ENCODE measurements around the gene BICC1. TPM values are rescaled to one million over a fixed set of nuclear protein-coding genes. Genes with fewer than 3 reads are reported as not detected.

The BICC1 gene
- polyA plus RNA-seq, 3 donors, result 0.02 to 0.24 (median 0.14) TPM

- no peaks in the 10 kb centered on the region for H3K4me1 ChIP-seq (ENCODE audit: control insufficient read depth in 1 of 2, insufficient read depth in 2 of 2, low read length in 2 of 2)
- no peak for TF ChIP-seq CTCF (IDR thresholded peaks at IDR 0.05)
- no peak overlapping the region for H3K4me2 ChIP-seq (replicated peaks; ENCODE audit: extremely low read depth, low read length, poor library complexity, severe bottlenecking)
- H3K79me2 ChIP-seq (ENCODE audit: insufficient read depth, low read length), result no peaks in the 10 kb centered on the region
- H3K27ac ChIP-seq (ENCODE audit: low read depth in 1 of 2, low read length in 2 of 2), result no peak overlapping the region
- peaks cover 0 to 1% (median 0%) of the 10 kb centered on the region in 7 donors for H3K9me3 Mint-ChIP-seq
- intact Hi-C loops (cut with micrococcal nuclease), result no loop called here
- WGBS (ENCODE audit: insufficient coverage), result 83% methylated on average over 2 of the region's 4 CpGs
- no peak overlapping the region for H3K27ac Mint-ChIP-seq
- no peak overlapping the region for H3K4me3 Mint-ChIP-seq
- H3K9me3 ChIP-seq (replicated peaks in 1 of 2; ENCODE audit: control insufficient read depth in 1 of 2, insufficient read depth in 1 of 2, low read length in 2 of 2), result no peaks in the 10 kb centered on the region
- H3K4me1 Mint-ChIP-seq, result peaks cover 8% of the 10 kb centered on the region
- H3K27me3 ChIP-seq (ENCODE audit: control insufficient read depth in 2 of 2, insufficient read depth in 2 of 2, low read length in 2 of 2), result no peaks in the 10 kb centered on the region
- H3K36me3 ChIP-seq (replicated peaks in 1 of 2; ENCODE audit: control insufficient read depth in 1 of 2, insufficient read depth in 2 of 2, low read length in 2 of 2), result no peaks in the 10 kb centered on the region
- H3K27me3 Mint-ChIP-seq (ENCODE audit: low read depth in 3 of 3), result peaks cover 0 to 2% (median 1%) of the 10 kb centered on the region in 3 donors
- no peak overlapping the region for H3K4me3 ChIP-seq (replicated peaks in 1 of 3; ENCODE audit: low read depth in 2 of 3, low read length in 3 of 3)
- no peaks in the 10 kb centered on the region for H4K20me1 ChIP-seq (ENCODE audit: insufficient read depth, low read length)
- no peak overlapping the region for H3K9ac ChIP-seq (ENCODE audit: insufficient read depth, low read length, poor library complexity, severe bottlenecking)
- no peaks in the 10 kb centered on the region for H3K36me3 Mint-ChIP-seq
- no peak for DNase-seq
- H2AFZ ChIP-seq (ENCODE audit: insufficient read depth, low read depth, low read length, poor library complexity, severe bottlenecking), result no peak overlapping the region
Observed at GRCh38 chr10:58754469-58755339, 242.0 kb downstream of the BICC1 start.

- H3K27me3 ChIP-seq (ENCODE audit: control insufficient read depth in 2 of 2, insufficient read depth in 2 of 2, low read length in 2 of 2), result no peaks in the 10 kb centered on the region
- H2AFZ ChIP-seq (ENCODE audit: insufficient read depth, low read depth, low read length, poor library complexity, severe bottlenecking), result no peak overlapping the region
- H3K27me3 Mint-ChIP-seq (ENCODE audit: low read depth in 3 of 3), result peaks cover 0 to 3% (median 1%) of the 10 kb centered on the region in 3 donors
- no peak for TF ChIP-seq CTCF (IDR thresholded peaks at IDR 0.05)
- peaks cover 0 to 1% (median 0%) of the 10 kb centered on the region in 7 donors for H3K9me3 Mint-ChIP-seq
- peaks cover 8% of the 10 kb centered on the region for H3K4me1 Mint-ChIP-seq
- no peak for DNase-seq
- H3K4me1 ChIP-seq (ENCODE audit: control insufficient read depth in 1 of 2, insufficient read depth in 2 of 2, low read length in 2 of 2), result no peaks in the 10 kb centered on the region
- H3K27ac ChIP-seq (ENCODE audit: low read depth in 1 of 2, low read length in 2 of 2), result no peak overlapping the region
- no peaks in the 10 kb centered on the region for H4K20me1 ChIP-seq (ENCODE audit: insufficient read depth, low read length)
- no peaks in the 10 kb centered on the region for H3K36me3 Mint-ChIP-seq
- intact Hi-C loops (cut with micrococcal nuclease), result no loop called here
- no peaks in the 10 kb centered on the region for H3K36me3 ChIP-seq (replicated peaks in 1 of 2; ENCODE audit: control insufficient read depth in 1 of 2, insufficient read depth in 2 of 2, low read length in 2 of 2)
- H3K4me2 ChIP-seq (replicated peaks; ENCODE audit: extremely low read depth, low read length, poor library complexity, severe bottlenecking), result no peak overlapping the region
- H3K4me3 Mint-ChIP-seq, result no peak overlapping the region
- H3K9ac ChIP-seq (ENCODE audit: insufficient read depth, low read length, poor library complexity, severe bottlenecking), result no peak overlapping the region
- H3K9me3 ChIP-seq (replicated peaks in 1 of 2; ENCODE audit: control insufficient read depth in 1 of 2, insufficient read depth in 1 of 2, low read length in 2 of 2), result no peaks in the 10 kb centered on the region
- no peak overlapping the region for H3K4me3 ChIP-seq (replicated peaks in 1 of 3; ENCODE audit: low read depth in 2 of 3, low read length in 3 of 3)
- no CpG with 5 or more reads among the region's 1 CpG for WGBS (ENCODE audit: insufficient coverage)
- no peak overlapping the region for H3K27ac Mint-ChIP-seq
- no peaks in the 10 kb centered on the region for H3K79me2 ChIP-seq (ENCODE audit: insufficient read depth, low read length)
Observed at GRCh38 chr10:58755340-58755610, 242.6 kb downstream of the BICC1 start.
